Panc1 (cell line): ENCODE results near the gene PYDC2. TPM values are rescaled to one million over a fixed set of nuclear protein-coding genes. Genes with fewer than 3 reads are reported as not detected.

Experiments used
- ATAC-seq: fragments of 200-7000 bp; cut with Tn5 transposase; 2 replicates; pipeline ENCODE4 v1.9.1; 2020; ENCODE audit warnings: mild to moderate bottlenecking, moderate library complexity
- BruUV-seq: library from RNA; stranded (reverse); fragments of 400-500 nt; replicated peaks from 2 replicates; lab custom pipeline; 2021; lab: Mats Ljungman, UMichigan
- CTCF ChIA-PET: fragments of 300-600 bp; sonication (Branson Sonifier 250); formaldehyde crosslinking; loops from one replicate; lab custom pipeline; 2022; ENCODE audit warnings: antibody characterized with exemption; lab: Charles Lee
- POLR2A ChIA-PET: fragments of 300-600 bp; sonication (Branson Sonifier 250); formaldehyde crosslinking; loops from one replicate; lab custom pipeline; 2022; ENCODE audit warnings: antibody characterized with exemption; lab: Charles Lee
- DNase-seq: peaks from one replicate; pipeline ENCODE4 v3.0.0-alpha.2; 2010; ENCODE audit warnings: low read depth, low spot score
- H3K27ac ChIP-seq: 2 replicates; pipeline ENCODE4 v1.5.1; 2011; ENCODE audit warnings: mild to moderate bottlenecking, low read length, inconsistent platforms
- H3K27me3 ChIP-seq: fragments of 200-500 bp; sonication (Bioruptor generic); 2 replicates; pipeline ENCODE4 v1.6.0; 2014; ENCODE audit warnings: low read length, inconsistent platforms; ENCODE audit not compliant: control insufficient read depth, insufficient read depth
- H3K36me3 ChIP-seq: fragments of 200-500 bp; sonication (Bioruptor generic); 2 replicates; pipeline ENCODE4 v1.5.1; 2014; ENCODE audit warnings: inconsistent platforms, mild to moderate bottlenecking, low read length, moderate library complexity; ENCODE audit not compliant: control insufficient read depth, insufficient read depth
- H3K4me1 ChIP-seq: 2 replicates; pipeline ENCODE4 v1.5.1; 2011; ENCODE audit warnings: inconsistent platforms, mild to moderate bottlenecking, low read length, moderate library complexity; ENCODE audit not compliant: control insufficient read depth, insufficient read depth
- H3K4me3 ChIP-seq, 2 experiments: 2 replicates each; pipeline ENCODE4 v1.5.1; 2011 to 2012; ENCODE audit warnings: low read depth in 2 of 2, low read length in 2 of 2, mild to moderate bottlenecking in 2 of 2, inconsistent platforms in 1 of 2, moderate library complexity in 1 of 2
- H3K9me3 ChIP-seq: fragments of 200-500 bp; sonication (Bioruptor generic); 2 replicates; pipeline ENCODE4 v1.5.1; 2014; ENCODE audit warnings: low read depth, mild to moderate bottlenecking, inconsistent platforms, low read length, moderate library complexity; ENCODE audit not compliant: control insufficient read depth, insufficient read depth
- CTCF ChIP-seq: fragments of 450-650 bp; IDR thresholded peaks from 2 replicates; pipeline ENCODE4 v1.5.1; 2017; ENCODE audit warnings: mild to moderate bottlenecking
- POLR2AphosphoS5 ChIP-seq: IDR thresholded peaks from 2 replicates; pipeline ENCODE4 v1.6.1; 2012; ENCODE audit warnings: mild to moderate bottlenecking, low read depth, low read length, moderate library complexity
- REST ChIP-seq, 2 experiments: IDR thresholded peaks; 2 replicates each; pipeline ENCODE4 v1.6.1; 2011 to 2012; ENCODE audit warnings: low read depth in 2 of 2, control low read depth in 1 of 2, low read length in 1 of 2, mild to moderate bottlenecking in 1 of 2, moderate library complexity in 1 of 2; ENCODE audit not compliant: insufficient read depth in 1 of 2
- SIN3A ChIP-seq: IDR thresholded peaks from 2 replicates; pipeline ENCODE4 v1.6.1; 2012; ENCODE audit warnings: low read depth, mild to moderate bottlenecking, low read length, moderate library complexity, borderline replicate concordance; ENCODE audit not compliant: insufficient read depth
- TCF7L2 ChIP-seq: IDR thresholded peaks from 2 replicates; pipeline ENCODE4 v1.6.1; 2011; ENCODE audit warnings: mild to moderate bottlenecking, low read depth, low read length, inconsistent platforms
- in situ Hi-C: cut with HindIII; loops from 2 replicates; pipeline ENCODE4 v1.10.0; 2016; ENCODE audit warnings: low sequenced_read_pairs, low pct_unique_long_range_greater_than_20kb
- intact Hi-C: fragments of 100-400 bp; cut with micrococcal nuclease; formaldehyde crosslinking; loops from one replicate; pipeline ENCODE4 v1.10.0; 2022; ENCODE audit not compliant: unreplicated experiment
- total RNA-seq: library from RNA; stranded (reverse); gene quantifications from one replicate; pipeline ENCODE4 v1.2.1, GENCODE V29; 2021; ENCODE audit not compliant: unreplicated experiment

PYDC2 gene
- total RNA-seq, 1 experiment from 2014 or later: not detected

- Histone ChIP-seq H3K36me3 (no peaks in the 10 kb centered on the region), H3K27ac (no peak overlapping the region), H3K27me3 (no peaks in the 10 kb centered on the region), H3K9me3 (no peaks in the 10 kb centered on the region), H3K4me3 (no peak overlapping the region), H3K4me1 (no peaks in the 10 kb centered on the region)
- intact Hi-C loops (no loop called here), in situ Hi-C loops (no loop called here)
- ATAC-seq: no peak
- BruUV-seq: no TSS peak
- CTCF ChIA-PET: no interaction called here
- POLR2A ChIA-PET: no interaction called here
- DNase-seq: no peak
- TF ChIP-seq POLR2AphosphoS5 (no peak), REST (IDR thresholded peaks at IDR 0.05; ENCODE audit: insufficient read depth in 1 of 2, low read depth in 2 of 2, low read length in 1 of 2) (no peak), SIN3A (no peak), CTCF (no peak), TCF7L2 (no peak)
Observed at GRCh38 chr3:191509078-191509477, 48.1 kb downstream of the PYDC2 start.

Other genes starting within 250 kb of the PYDC2 start
- gene CCDC50, start 131.8 kb upstream of the PYDC2 start, total RNA-seq: 89.3 TPM
- 0.26 TPM for gene UTS2B, start 130.6 kb upstream of the PYDC2 start, total RNA-seq